ENCODE data around the gene LEFTY1.

GRCh38 chr1:225838793-225839192, 50.2 kb downstream of the LEFTY1 start:
- TF ChIP-seq GATA3 (IDR thresholded peaks at IDR 0.05; ENCODE audit: low read depth, low read length): no peak
- no peak for TF ChIP-seq GATA2 (IDR thresholded peaks at IDR 0.05; ENCODE audit: low read depth, low read length)

Measured in SH-SY5Y (cell line).